ENCODE measurements around the gene KCNAB2.

- TF ChIP-seq JUN (CRISPR knock-in tag; IDR thresholded peaks at IDR 0.05), result no peak
- no peak for TF ChIP-seq TEAD4 (CRISPR knock-in tag; IDR thresholded peaks at IDR 0.05)
- TF ChIP-seq CTCF (IDR thresholded peaks at IDR 0.05), result no peak
- no peak for TF ChIP-seq NFE2L1 (CRISPR knock-in tag; IDR thresholded peaks at IDR 0.05)
- no peak for TF ChIP-seq AFF4 (CRISPR knock-in tag; IDR thresholded peaks at IDR 0.05; ENCODE audit: borderline replicate concordance)
- TF ChIP-seq MAX (CRISPR knock-in tag; IDR thresholded peaks at IDR 0.05), result no peak
- TF ChIP-seq SP1 (CRISPR knock-in tag; conservative IDR thresholded peaks at IDR 0.05), result no peak
- no peak for TF ChIP-seq E2F1 (CRISPR knock-in tag; IDR thresholded peaks at IDR 0.05)
- TF ChIP-seq RELA (CRISPR knock-in tag; IDR thresholded peaks at IDR 0.05; ENCODE audit: borderline replicate concordance), result no peak
- no peak for TF ChIP-seq MLX (CRISPR knock-in tag; IDR thresholded peaks at IDR 0.05)
- TF ChIP-seq ATF6 (CRISPR knock-in tag; IDR thresholded peaks at IDR 0.05), result no peak
- TF ChIP-seq ELF4 (CRISPR knock-in tag; IDR thresholded peaks at IDR 0.05; ENCODE audit: low read depth), result no peak
- TF ChIP-seq ZNF281 (CRISPR knock-in tag; IDR thresholded peaks at IDR 0.05), result no peak
These were observed 48.6 kb downstream of the KCNAB2 start for GRCh38 chr1:6094246-6094645.

Measured in WTC11 (cell line).